Activated gamma-delta T cell treated with anti-CD3 and anti-CD28 coated beads, Interleukin-2, amount 50 U/mL, for 16 hours (primary cell): ENCODE results near the gene CCDC85C.

Experiments
- DNase-seq: peaks from one replicate; pipeline ENCODE4 v3.0.0-alpha.2; 2020; ENCODE audit warnings: low read depth

CCDC85C gene

DNA sequence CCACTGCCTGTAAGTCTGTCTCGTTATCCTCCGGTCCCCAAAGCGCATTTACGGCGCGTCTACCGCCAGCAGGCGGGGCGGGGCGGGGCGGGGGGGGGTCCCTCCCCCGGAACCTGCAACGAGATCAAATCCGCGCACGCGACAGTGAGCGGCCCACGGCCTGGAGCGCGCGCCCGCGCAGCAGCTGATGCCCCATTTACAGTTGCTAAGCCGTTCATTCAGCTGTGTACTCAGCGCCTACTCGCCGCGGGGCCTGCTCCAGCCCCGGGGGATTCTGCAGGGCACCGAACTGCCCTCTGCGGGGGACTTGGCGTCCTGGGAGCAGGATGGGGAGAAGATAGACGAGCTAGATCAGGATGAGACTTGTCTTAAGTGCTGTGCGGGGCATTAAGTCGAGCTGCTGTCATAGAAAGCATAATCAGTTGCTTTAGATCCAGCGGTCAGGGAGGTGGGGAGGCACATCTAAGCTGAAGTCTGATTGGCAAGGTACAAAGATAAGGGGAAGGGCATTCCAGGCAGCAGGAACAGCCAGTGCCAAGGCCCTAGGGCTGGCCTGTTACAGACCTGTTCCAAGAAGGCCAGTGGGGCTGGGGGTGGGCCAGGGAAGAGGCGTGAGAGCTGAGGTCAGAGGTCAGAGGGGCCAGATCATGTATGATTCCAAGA is 1.4 kb upstream of the CCDC85C start:
- DNase-seq: peak; percentile 68

DNA sequence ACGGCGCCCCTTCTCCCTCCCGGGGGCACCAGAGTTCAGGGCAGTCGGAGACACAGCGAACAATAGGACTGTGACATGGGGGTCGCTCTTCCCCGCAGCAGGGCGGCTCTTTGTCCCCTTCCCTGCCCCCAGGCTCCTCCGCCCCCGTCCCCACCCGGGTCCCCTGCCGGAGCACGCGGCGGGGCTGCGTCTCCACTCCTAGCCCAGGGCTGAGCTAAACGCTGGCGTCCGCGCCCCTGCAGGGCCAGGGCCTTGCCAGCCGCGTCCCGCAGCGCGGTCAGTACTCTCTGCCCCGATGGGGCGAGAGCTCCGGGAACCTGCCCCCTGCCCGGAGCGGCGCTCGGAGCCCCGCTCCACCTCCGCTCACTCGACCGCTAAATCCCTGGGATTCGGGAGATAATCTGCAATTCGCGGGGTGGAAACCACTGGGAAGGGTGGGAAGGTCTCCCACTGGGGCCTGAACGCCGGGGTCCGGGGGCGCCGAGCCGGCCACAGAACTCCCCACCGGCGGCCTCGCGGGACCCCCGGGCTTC is 825 bp upstream of the CCDC85C start:
- no peak for DNase-seq

DNA sequence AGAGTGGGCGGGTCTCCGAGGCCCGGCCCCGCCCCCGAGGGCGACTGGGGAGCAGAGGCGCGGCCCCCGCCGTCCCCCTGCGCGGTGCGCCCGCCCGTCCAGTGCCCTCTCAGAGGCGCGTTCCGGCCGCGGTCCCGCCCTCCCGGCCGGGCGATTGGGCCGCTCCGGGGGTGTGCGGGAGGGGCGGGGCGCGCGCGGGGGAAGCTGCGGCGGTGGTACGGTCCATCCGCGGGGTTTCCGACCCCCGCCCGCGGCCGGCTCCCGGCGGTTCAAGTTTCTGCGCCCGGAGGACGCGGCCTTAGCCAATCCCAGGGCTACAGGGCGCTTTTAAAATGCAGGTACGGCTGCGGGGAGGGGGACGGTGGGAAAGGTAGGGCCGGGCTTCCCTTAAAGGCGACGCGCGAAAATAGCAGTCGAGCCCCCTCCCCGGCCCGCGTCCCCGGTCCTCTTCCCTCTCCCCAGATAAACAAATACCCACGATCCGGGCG is 315 bp upstream of the CCDC85C start:
- DNase-seq: peak; percentile 92

DNA sequence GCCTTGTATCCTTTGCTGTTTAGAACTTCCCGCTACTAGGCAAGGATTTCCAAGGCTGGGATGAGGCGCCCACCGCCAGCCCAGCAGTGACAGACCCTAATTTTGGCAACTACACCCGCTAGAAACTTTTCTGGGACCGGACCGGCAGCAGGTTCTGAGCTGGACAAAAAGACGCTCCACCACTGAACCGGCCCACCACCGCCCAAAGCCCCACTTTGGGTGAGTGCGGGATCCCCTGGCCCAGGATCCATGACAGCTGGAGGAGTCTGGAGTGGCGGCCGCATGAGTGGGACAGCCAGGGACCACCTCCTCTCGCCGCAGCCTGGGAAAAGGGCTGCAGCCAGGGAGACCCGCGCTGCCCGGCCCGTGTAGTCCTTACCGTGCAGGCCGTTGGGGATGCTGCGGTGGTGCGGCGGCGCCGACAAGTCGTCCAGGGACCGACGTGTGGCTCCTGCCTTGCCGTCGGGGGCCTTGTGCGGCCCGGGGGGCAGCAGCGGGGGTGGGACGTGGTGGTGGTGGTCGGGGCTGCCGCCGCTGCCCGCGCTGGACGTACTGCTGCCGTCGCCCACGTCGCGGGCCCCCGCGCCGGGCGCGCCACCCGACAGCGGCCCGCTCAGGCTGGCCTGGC is 1.1 kb downstream of the CCDC85C start:
- DNase-seq: no peak

DNA sequence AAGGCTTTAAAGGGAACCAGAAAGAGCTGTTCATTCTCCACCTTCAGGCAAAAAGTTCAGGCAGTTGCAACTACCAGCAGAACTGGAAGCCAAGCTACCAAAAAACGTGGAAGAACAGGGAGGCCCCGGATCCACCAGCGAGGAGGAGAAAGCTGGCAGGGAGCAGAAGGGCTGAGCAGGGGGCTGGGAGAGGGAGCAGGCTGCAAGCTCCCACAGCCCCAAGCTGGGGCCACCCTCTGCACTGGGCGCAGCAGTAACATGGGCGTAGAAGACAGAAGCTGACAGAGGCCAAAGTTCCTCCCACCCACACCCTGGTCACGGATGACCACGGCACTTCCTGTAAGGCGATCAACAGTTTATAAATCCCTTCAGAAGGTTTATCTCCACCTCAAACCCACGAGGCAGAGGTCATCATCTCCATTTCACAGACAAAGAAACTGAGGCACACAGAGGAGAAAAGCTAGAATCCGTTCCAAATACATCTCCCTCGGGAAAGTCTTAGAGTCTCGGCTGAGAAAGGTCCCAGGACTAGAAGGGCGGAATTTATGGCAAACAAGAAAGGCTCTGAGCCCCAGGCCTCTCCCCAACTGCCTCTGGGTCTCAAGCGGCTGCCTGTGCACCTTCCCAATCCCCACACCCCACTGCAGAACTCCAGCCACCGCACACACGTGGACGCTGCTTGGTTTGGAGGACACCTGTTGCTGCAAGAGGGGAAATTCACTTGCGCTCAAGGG is 1.8 kb downstream of the CCDC85C start:
- DNase-seq: no peak

DNA sequence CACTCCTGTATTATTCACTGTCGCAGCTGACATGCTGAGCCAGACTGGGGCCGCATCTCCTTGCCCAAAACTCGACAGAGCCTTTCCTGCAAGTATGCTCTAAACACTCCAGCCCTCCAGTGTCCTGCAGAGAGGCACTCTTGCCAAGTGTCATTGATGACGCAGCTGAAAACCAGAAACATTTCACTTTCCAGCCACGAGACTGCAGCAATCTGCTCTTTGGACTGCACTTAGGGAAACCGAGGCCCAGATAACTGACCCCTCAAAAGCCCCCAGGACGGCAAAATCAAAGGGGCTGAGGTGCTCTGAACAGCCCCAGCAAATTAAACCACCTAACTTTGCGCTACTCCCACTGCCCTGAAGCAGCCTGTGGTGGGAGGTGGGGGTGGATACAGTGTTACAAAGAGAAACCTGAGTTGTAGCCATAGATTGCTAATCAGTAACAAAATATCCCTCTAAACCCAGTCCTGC is 2.6 kb downstream of the CCDC85C start:
- DNase-seq: no peak

DNA sequence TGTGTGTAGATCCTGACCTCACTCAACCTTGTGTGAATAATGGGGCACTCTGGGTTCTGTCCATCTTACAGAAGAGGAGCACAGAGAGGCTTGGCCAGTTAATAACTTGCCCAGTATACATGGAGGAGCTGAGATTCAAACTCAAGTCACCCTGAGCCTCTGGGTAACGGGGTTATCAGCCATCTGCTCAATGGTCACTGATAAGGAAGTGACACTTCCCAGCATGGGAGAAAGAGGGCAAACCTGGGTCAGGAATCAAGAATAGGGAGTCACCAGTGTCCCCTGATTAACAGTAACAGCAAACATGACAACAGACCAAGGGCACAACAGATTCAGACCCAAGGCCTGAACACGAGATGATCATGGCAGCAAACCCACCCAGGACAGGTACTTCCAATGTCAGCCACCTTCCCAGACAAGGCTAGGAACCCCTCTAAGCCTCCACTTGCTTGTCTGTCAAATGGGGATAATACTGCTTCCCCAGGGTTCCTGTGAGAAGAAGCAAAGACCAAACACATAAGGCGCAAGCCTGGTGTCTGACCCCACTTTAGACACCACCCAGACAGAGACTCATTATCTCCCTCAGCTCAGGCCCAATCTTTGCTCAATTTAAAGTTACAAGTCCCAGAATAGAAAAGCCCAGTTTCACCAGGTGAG is 3.6 kb downstream of the CCDC85C start:
- DNase-seq: no peak

DNA sequence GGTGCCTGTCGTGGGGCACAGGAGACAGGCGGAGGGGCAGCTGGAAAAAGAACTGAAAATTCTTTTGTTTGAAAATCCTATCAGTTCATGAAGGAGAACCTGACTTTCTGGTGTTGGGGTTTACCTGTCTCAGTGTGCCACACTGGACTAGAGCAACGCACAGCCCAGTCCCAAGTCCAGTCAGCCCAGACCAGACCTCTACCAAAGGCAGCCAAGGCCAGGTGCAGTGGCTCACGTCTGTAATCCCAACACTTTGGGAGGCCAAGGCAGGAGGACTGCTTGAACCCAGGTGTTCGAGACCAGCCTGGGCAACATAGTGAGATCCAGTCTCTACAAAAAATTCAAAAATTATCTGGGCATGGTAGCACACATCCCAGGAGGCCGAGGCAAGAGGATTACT is 4.6 kb downstream of the CCDC85C start:
- DNase-seq: no peak

DNA sequence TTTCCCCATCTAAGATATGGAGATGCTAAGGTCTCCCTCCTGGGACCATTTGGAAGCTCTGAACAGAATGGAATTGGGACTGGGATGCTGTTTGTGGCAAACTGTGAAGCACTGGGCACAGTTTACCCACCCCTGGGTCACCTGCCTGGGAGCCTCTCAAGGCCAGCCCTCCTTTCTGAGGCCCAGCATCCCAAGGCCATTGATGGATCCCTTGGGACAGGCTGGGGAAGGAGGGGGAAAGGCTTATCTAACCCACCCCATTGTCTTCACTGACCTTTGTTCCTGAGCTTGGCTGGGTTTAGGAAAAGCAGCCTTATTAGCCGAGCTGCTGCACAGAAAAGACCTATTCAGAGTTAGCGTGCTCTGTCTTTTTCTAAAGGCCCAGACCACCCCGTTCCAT is 5.2 kb downstream of the CCDC85C start:
- DNase-seq: no peak

DNA sequence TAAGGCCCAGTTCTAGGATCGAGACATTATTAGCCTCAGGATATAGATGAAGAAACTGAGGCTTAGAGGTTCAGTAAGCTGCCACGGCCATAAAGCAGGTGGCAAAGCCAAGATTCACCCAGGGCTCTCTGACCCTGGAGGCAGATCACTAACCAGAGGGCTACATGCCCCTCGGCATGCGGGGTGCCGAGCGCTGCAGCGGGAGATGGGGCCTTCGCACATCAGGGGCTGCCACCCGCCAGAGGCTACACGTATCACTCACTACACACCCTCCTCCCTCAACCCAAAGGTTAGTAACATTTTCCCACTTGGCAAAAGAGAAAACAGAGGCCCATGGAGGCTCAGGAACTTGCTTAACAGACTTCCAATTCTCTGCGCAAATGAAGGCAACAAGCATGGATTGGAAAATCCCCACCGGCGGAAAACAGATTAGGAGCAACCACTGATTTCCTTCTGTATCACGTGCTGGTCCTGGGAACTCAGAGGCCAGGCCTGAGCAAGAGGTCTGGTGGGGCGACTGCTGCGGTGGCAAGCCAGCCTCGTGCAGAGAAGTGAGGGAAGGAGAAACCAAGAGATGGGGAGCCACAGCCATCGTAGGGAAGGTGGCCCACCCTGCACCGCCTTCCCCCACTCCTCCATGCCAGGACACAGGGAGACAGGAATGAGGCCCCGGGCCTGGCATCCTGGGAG is 6.0 kb downstream of the CCDC85C start:
- DNase-seq: no peak

DNA sequence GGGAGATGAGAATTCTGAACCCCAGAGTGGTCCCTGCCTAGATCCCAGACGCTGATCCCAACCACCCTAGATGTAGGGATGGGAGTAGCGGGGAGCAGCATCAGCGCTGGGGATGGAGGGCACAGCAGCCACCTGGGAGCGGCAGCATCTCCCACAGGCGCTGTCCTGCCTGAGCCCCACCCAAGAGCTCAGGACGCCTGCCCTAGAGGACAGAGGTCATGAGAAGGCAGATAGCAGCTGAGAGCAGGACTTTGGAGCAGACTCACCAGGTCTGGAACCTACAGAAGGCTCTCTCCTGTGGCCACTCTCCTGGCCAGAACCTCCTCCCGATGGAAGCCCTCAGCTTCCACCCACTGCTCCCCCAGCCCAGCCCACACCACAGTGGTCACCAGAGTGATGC is 7.2 kb downstream of the CCDC85C start:
- no peak for DNase-seq

DNA sequence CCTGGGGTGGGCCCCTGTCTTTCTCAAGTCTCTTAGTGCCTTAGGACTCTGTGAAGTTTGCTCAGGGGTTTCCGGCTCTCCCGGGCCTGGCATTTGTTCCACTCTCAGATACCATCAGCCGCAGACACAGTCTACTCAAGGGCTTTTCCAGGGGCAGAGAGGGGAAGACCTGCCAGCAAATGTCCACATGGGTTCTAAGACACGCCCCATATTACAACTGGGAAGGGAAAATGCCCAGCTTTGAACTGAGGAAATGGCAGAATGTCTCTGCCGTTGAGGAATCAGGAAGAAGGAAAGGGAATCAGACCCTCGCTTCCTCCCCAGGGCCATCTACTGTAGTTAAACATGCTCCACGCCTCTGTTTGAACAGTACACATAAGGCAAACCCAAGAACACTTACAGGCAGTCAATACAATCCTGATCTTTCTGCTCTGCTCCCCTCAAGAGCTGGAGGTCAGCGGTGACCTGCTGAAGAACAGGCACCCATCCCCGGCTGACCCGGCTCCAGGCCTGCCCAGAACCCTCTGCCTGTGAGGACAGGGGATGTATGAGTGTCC is 7.9 kb downstream of the CCDC85C start:
- DNase-seq: no peak

DNA sequence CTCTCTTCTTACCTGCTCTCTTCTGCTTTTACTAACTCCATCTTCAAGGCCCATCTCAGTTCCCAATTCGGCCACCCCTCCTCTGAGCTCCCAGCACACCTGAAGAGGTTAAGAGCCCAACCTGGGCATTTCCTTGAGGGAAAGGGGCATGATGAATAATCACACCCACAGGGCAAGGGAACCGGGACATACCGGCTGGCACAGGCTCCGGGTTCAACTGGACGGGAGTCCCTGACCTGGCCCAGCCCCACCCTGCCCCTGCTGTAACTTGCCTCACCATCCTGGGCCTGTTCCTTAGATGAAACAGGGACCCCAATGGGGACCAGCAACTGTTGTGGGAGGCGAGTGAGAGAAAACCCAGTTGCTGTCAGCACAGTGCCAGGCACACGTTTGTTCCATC is 8.5 kb downstream of the CCDC85C start:
- no peak for DNase-seq

DNA sequence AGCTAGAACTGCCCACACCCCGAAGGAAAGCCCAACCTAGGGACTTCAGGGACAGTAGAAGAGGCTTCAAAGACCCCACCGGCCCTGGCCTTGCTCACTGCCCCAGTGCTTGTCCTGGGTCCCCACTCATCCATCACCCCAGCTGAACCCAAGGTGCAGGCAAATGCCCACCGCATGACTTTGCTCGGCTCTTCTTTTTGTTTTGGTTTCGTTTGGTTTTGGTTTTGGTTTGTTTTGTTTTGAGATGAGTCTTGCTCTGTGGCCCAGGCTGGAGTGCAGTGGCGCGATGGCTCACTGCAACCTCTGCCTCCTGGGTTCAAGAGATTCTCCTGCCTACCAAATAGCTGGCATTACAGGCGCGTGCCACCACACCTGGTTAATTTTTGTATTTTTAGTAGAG is 9.0 kb downstream of the CCDC85C start:
- DNase-seq: no peak

DNA sequence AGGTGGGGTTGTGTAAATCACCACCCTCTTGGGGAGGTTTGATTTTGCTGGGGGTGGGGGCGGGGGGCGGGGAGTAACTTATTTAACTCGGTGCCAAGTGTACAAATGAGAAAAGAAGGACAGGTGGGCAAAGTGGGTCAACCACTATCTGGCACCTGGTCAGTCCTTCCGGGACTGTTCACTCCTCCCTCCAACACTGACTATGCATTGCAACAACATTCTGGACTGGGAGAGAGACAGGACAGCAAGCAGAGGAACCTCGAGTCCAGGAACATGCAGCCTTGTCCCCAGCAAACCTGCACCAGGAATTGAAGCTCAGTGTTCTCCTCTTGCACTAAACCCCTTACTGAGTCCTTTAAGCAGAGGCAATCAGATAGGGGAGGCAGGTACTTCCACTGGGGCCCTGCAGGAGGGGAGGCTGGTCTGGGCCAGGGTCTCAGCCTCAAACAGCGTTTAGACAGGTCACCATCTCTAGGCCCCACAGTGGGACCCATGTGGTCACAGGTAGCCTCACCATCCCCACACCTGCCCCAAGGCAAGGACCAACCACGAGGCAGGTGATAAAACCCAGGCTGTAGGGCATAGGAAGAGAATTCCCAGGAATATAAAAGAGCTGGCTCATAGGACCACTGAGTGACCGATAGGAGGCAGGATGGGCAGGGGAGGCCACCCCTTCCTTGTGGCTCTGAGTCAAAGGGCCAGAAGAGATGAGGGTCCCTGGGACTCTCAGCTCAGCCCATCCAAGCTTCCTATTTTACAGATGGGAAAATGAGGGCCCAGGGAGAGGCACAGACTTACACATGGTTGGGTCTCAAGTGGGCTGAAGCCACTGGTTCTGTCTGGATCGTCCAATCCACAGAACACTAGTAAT is 9.8 kb downstream of the CCDC85C start:
- no peak for DNase-seq

DNA sequence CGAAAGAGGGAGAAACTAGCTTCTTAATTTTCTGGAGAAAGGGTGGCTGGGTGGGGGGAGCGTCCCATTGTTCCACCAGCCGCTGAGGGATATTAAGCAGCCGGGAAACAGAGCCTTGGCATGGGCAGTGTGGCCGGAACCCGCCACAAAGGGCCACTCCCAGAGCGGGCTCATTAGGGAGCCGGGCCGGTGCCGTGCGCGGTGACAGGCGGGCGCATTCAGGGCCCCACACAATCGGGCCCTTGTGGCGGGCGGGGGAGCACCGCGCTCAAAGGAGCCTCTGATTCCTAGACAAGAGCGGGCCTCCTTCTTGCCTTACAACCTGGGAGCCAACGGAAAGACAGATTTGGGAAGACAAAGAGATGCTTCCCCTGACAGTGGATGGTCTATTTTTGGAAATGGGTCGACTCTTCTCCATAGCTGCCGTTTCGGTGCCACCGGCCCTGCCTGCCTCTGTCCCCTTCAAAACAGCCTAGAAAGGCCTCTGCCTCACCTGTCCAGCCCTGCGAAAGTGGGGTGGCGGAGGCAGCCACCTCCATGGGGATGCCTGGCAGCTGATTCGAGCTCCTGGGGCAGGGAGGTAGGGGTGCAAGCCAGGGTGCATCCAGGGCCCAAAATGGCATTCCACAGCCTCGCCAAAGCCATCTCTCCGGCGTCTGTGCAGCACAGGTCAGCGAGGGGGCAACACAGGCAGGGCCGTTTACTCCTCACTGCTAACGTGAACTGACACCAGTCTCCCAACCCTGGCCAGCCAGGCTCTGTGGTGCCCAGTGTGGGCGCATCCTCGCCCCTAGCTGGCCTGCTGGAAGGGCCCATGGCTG is 10.9 kb downstream of the CCDC85C start:
- no peak for DNase-seq

DNA sequence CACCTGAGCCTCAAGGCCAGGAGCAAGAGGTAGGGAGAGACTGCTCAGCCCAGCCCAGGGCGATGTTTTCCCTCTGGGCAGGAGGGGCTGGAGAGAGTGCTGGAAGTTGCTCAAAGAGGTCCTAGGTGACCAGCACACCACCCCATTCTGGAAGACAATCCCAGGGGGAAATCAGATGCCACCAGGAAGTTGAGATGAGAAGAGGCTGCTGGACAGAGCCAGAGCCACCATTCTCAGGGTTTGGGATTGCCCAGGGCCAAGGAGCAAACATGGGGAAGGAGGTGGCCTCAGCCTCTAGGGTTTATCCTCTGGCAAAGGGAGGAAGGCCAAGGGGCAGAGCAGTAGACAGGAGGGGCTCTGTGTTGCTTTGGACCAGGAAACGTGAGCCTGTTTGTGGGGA is 11.6 kb downstream of the CCDC85C start:
- no peak for DNase-seq

DNA sequence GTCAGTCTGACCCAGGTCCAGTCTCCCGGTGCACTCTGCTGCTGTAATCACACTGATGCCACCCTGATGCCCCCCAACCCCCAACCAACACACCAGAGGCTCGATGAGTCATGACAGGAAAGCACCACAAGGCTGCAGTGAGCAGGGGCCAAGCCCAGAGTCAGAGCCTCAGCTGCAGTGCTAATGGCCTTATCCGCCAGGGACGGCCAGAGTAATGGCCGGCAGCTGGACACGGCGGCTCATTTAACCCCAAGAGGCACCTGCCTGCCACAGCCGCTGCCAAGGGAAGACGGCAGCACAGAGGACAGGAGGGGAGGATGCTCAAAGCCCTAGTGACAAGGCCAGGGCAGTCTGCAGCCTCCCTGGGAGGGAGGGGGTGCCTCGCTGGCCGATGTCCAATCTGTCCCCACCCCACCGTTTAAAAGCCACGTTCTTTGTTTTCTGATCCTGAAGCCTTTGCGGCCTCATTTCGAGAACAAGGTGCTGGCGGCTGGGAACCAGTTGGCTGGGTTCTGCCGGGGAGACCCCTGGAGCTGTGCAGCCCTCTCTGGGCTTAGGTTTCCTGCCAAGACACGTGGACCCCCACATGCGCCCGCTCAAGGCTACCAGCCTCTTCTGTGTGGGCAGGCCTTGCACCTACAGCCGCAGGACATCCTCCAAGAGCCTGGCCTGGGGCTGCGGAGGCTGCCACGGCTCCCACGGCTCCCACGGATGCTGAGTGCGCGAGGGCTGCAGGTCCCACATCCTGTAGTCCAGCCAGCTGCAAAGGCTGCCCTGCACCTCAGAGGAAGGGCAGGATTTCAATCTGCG is 13.1 kb downstream of the CCDC85C start:
- DNase-seq: no peak
